Neural cell (in vitro differentiated cells): Measurements from ENCODE around the gene ODAPH.

Source experiments
- CTCF ChIP-seq: fragments of 450-650 bp; IDR thresholded peaks from 2 replicates; pipeline ENCODE4 v1.5.1; 2014; ENCODE audit warnings: antibody characterized with exemption, mild to moderate bottlenecking, moderate library complexity; ENCODE audit not compliant: poor library complexity, severe bottlenecking
- EP300 ChIP-seq: fragments of 450-650 bp; conservative IDR thresholded peaks from 2 replicates; pipeline ENCODE4 v1.6.1; 2014; ENCODE audit warnings: antibody characterized with exemption, mild to moderate bottlenecking, moderate library complexity; ENCODE audit not compliant: poor library complexity, severe bottlenecking
- EZH2 ChIP-seq: fragments of 200-600, 300-800 bp; shearing (Covaris generic), sonication (generic); IDR thresholded peaks from 2 replicates; pipeline ENCODE4 v1.6.1; 2014; ENCODE audit warnings: antibody characterized with exemption, low read length, borderline replicate concordance, mild to moderate bottlenecking; ENCODE audit not compliant: insufficient read depth, poor library complexity, severe bottlenecking
- MXI1 ChIP-seq: fragments of 450-650 bp; conservative IDR thresholded peaks from 2 replicates; pipeline ENCODE4 v1.6.1; 2014; ENCODE audit warnings: antibody characterized with exemption, mild to moderate bottlenecking; ENCODE audit not compliant: poor library complexity, severe bottlenecking
- POLR2AphosphoS5 ChIP-seq: IDR thresholded peaks from 2 replicates; pipeline ENCODE4 v1.6.1; 2012
- RAD21 ChIP-seq: fragments of 450-650 bp; conservative IDR thresholded peaks from 2 replicates; pipeline ENCODE4 v1.6.1; 2014; ENCODE audit warnings: antibody characterized with exemption, mild to moderate bottlenecking, moderate library complexity
- REST ChIP-seq: IDR thresholded peaks from 2 replicates; pipeline ENCODE4 v1.6.1; 2012; ENCODE audit warnings: borderline replicate concordance
- TAF1 ChIP-seq: IDR thresholded peaks from 2 replicates; pipeline ENCODE4 v1.6.1; 2012; ENCODE audit warnings: low read depth

GRCh38 chr4:75565481-75565880 lies 9.6 kb downstream of the ODAPH start:
- TF ChIP-seq CTCF (no peak), RAD21 (no peak), EZH2 (no peak), MXI1 (no peak), TAF1 (no peak), REST (no peak), EP300 (no peak), POLR2AphosphoS5 (no peak)
